Measurements from ENCODE around the gene MBD3L4.

The MBD3L4 gene

GRCh38 chr19:7010722-7011593 is 29.0 kb downstream of the MBD3L4 start:
- H3K4me3 ChIP-seq: no peak overlapping the region
- H3K36me3 ChIP-seq (replicated peaks): no peaks in the 10 kb centered on the region
- no peaks in the 10 kb centered on the region for H3K9me3 ChIP-seq
- in situ Hi-C loops (cut with MboI; ENCODE audit: low sequenced_read_pairs): no loop called here
- no peaks in the 10 kb centered on the region for H3K4me1 ChIP-seq
- no peak for DNase-seq (ENCODE audit: low spot score in 2 of 2)
- H3K27me3 ChIP-seq (ENCODE audit: low read depth): no peaks in the 10 kb centered on the region

- Histone ChIP-seq H3K27me3 (ENCODE audit: low read depth) (no peaks in the 10 kb centered on the region), H3K36me3 (replicated peaks) (no peaks in the 10 kb centered on the region), H3K4me1 (no peaks in the 10 kb centered on the region), H3K9me3 (no peaks in the 10 kb centered on the region), H3K4me3 (no peak overlapping the region)
- DNase-seq (ENCODE audit: low spot score in 2 of 2): no peak
- in situ Hi-C loops (cut with MboI; ENCODE audit: low sequenced_read_pairs): no loop called here
Measured at GRCh38 chr19:7007859-7008258, 32.1 kb downstream of the MBD3L4 start.

GRCh38 chr19:7006135-7006704 is 33.8 kb downstream of the MBD3L4 start:
- DNase-seq (ENCODE audit: low spot score in 2 of 2): no peak
- in situ Hi-C loops (cut with MboI; ENCODE audit: low sequenced_read_pairs): no loop called here
- no peaks in the 10 kb centered on the region for H3K4me1 ChIP-seq
- H3K4me3 ChIP-seq: no peak overlapping the region
- no peaks in the 10 kb centered on the region for H3K9me3 ChIP-seq
- no peaks in the 10 kb centered on the region for H3K27me3 ChIP-seq (ENCODE audit: low read depth)
- H3K36me3 ChIP-seq (replicated peaks): no peaks in the 10 kb centered on the region

GRCh38 chr19:7004313-7004931 is 35.6 kb downstream of the MBD3L4 start:
- H3K27me3 ChIP-seq (ENCODE audit: low read depth): no peaks in the 10 kb centered on the region

GRCh38 chr19:7000816-7001215 is 39.2 kb downstream of the MBD3L4 start:
- H3K9me3 ChIP-seq: no peaks in the 10 kb centered on the region
- H3K4me1 ChIP-seq: no peaks in the 10 kb centered on the region
- no peaks in the 10 kb centered on the region for H3K27me3 ChIP-seq (ENCODE audit: low read depth)
- H3K4me3 ChIP-seq: no peak overlapping the region
- in situ Hi-C loops (cut with MboI; ENCODE audit: low sequenced_read_pairs): no loop called here
- no peaks in the 10 kb centered on the region for H3K36me3 ChIP-seq (replicated peaks)
- no peak for DNase-seq (ENCODE audit: low spot score in 2 of 2)

More at GRCh38 chr19:7004313-7004931, 35.6 kb downstream of the MBD3L4 start:
- in situ Hi-C loops (cut with MboI; ENCODE audit: low sequenced_read_pairs): no loop called here
- peak; percentile 38 to 54 for DNase-seq (ENCODE audit: low spot score in 2 of 2)
- no peaks in the 10 kb centered on the region for H3K36me3 ChIP-seq (replicated peaks)
- no peaks in the 10 kb centered on the region for H3K4me1 ChIP-seq
- H3K4me3 ChIP-seq: no peak overlapping the region
- H3K9me3 ChIP-seq: no peaks in the 10 kb centered on the region

GRCh38 chr19:7000333-7000732 is 39.6 kb downstream of the MBD3L4 start:
- no peaks in the 10 kb centered on the region for H3K9me3 ChIP-seq
- no peaks in the 10 kb centered on the region for H3K36me3 ChIP-seq (replicated peaks)
- no peak overlapping the region for H3K4me3 ChIP-seq
- in situ Hi-C loops (cut with MboI; ENCODE audit: low sequenced_read_pairs): no loop called here
- no peaks in the 10 kb centered on the region for H3K4me1 ChIP-seq
- H3K27me3 ChIP-seq (ENCODE audit: low read depth): no peaks in the 10 kb centered on the region
- no peak for DNase-seq (ENCODE audit: low spot score in 2 of 2)

GRCh38 chr19:6999933-7000332 is 40.0 kb downstream of the MBD3L4 start:
- Histone ChIP-seq H3K27me3 (ENCODE audit: low read depth) (no peaks in the 10 kb centered on the region), H3K9me3 (no peaks in the 10 kb centered on the region), H3K4me1 (no peaks in the 10 kb centered on the region), H3K4me3 (no peak overlapping the region), H3K36me3 (replicated peaks) (no peaks in the 10 kb centered on the region)
- in situ Hi-C loops (cut with MboI; ENCODE audit: low sequenced_read_pairs): no loop called here
- no peak for DNase-seq (ENCODE audit: low spot score in 2 of 2)

GRCh38 chr19:6997679-6998445 is 42.1 kb downstream of the MBD3L4 start:
- H3K4me1 ChIP-seq: no peaks in the 10 kb centered on the region
- no peak for DNase-seq (ENCODE audit: low spot score in 2 of 2)
- no peaks in the 10 kb centered on the region for H3K36me3 ChIP-seq (replicated peaks)
- no peaks in the 10 kb centered on the region for H3K27me3 ChIP-seq (ENCODE audit: low read depth)
- in situ Hi-C loops (cut with MboI; ENCODE audit: low sequenced_read_pairs): no loop called here
- H3K9me3 ChIP-seq: no peaks in the 10 kb centered on the region
- H3K4me3 ChIP-seq: no peak overlapping the region

GRCh38 chr19:6996810-6997209 is 43.2 kb downstream of the MBD3L4 start:
- in situ Hi-C loops (cut with MboI; ENCODE audit: low sequenced_read_pairs): no loop called here
- no peaks in the 10 kb centered on the region for H3K4me1 ChIP-seq

GRCh38 chr19:6995054-6995453 is 44.9 kb downstream of the MBD3L4 start:
- Histone ChIP-seq H3K9me3 (no peaks in the 10 kb centered on the region), H3K36me3 (replicated peaks) (no peaks in the 10 kb centered on the region), H3K4me3 (no peak overlapping the region), H3K4me1 (no peaks in the 10 kb centered on the region), H3K27me3 (ENCODE audit: low read depth) (no peaks in the 10 kb centered on the region)
- DNase-seq (ENCODE audit: low spot score in 2 of 2): no peak
- in situ Hi-C loops (cut with MboI; ENCODE audit: low sequenced_read_pairs): no loop called here

More at GRCh38 chr19:6996810-6997209, 43.2 kb downstream of the MBD3L4 start:
- Histone ChIP-seq H3K27me3 (ENCODE audit: low read depth) (no peaks in the 10 kb centered on the region), H3K36me3 (replicated peaks) (no peaks in the 10 kb centered on the region), H3K9me3 (no peaks in the 10 kb centered on the region), H3K4me3 (no peak overlapping the region)
- no peak for DNase-seq (ENCODE audit: low spot score in 2 of 2)

- in situ Hi-C loops (cut with MboI; ENCODE audit: low sequenced_read_pairs): no loop called here
- no peaks in the 10 kb centered on the region for H3K36me3 ChIP-seq (replicated peaks)
- no peaks in the 10 kb centered on the region for H3K4me1 ChIP-seq
- H3K27me3 ChIP-seq (ENCODE audit: low read depth): no peaks in the 10 kb centered on the region
- no peaks in the 10 kb centered on the region for H3K9me3 ChIP-seq
- no peak overlapping the region for H3K4me3 ChIP-seq
- no peak for DNase-seq (ENCODE audit: low spot score in 2 of 2)
Measured at GRCh38 chr19:6988257-6988656, 51.7 kb downstream of the MBD3L4 start.

- in situ Hi-C loops (cut with MboI; ENCODE audit: low sequenced_read_pairs): no loop called here
Measured at GRCh38 chr19:6987850-6988249, 52.1 kb downstream of the MBD3L4 start.

More at GRCh38 chr19:6987850-6988249, 52.1 kb downstream of the MBD3L4 start:
- no peak for DNase-seq (ENCODE audit: low spot score in 2 of 2)
- Histone ChIP-seq H3K4me3 (no peak overlapping the region), H3K36me3 (replicated peaks) (no peaks in the 10 kb centered on the region), H3K4me1 (no peaks in the 10 kb centered on the region), H3K27me3 (ENCODE audit: low read depth) (no peaks in the 10 kb centered on the region), H3K9me3 (no peaks in the 10 kb centered on the region)

All from HAP-1 (cell line).